Putamen (tissue), 1 donor: Measurements from ENCODE around the gene PANK3.
"Not testable (repeated sequence)": the region's sequence is repeated elsewhere in the genome, so short reads cannot be mapped to it uniquely, and the experiment has no call there.

Experiments
- DNase-seq: peaks from one replicate; pipeline ENCODE4 v3.0.0-alpha.2; 2016; ENCODE audit warnings: low spot score

PANK3 gene

GRCh38 chr5:168578538-168579487 is at the start of gene PANK3:
TSS of gene PANK3 (minus strand) at chr5:168579368. CDS start at chr5:168579283, 85 bp downstream.
- peak; percentile 67 for DNase-seq

GRCh38 chr5:168624850-168625364 is 45.7 kb upstream of the PANK3 start:
- no peak for DNase-seq

GRCh38 chr5:168620807-168621206 is 41.6 kb upstream of the PANK3 start:
- no peak for DNase-seq

GRCh38 chr5:168614661-168615060 is 35.5 kb upstream of the PANK3 start:
- DNase-seq, result no peak

GRCh38 chr5:168613996-168614395 is 34.8 kb upstream of the PANK3 start:
- DNase-seq, result no peak

GRCh38 chr5:168613396-168613795 is 34.2 kb upstream of the PANK3 start:
- no peak for DNase-seq

- DNase-seq, result no peak
Observed at GRCh38 chr5:168612996-168613395, 33.8 kb upstream of the PANK3 start.

GRCh38 chr5:168612123-168612522 is 33.0 kb upstream of the PANK3 start:
- DNase-seq, result no peak

GRCh38 chr5:168611165-168611564 is 32.0 kb upstream of the PANK3 start:
- DNase-seq, result no peak

GRCh38 chr5:168609806-168610482 is 30.8 kb upstream of the PANK3 start:
- DNase-seq, result no peak

- DNase-seq, result no peak
Observed at GRCh38 chr5:168608821-168609220, 29.7 kb upstream of the PANK3 start.

- no peak for DNase-seq
Observed at GRCh38 chr5:168608386-168608785, 29.2 kb upstream of the PANK3 start.

- no peak for DNase-seq
Observed at GRCh38 chr5:168607946-168608345, 28.8 kb upstream of the PANK3 start.

GRCh38 chr5:168606562-168606961 is 27.4 kb upstream of the PANK3 start:
- DNase-seq, result no peak

- no peak for DNase-seq
Observed at GRCh38 chr5:168604436-168604835, 25.3 kb upstream of the PANK3 start.

- no peak for DNase-seq
Observed at GRCh38 chr5:168603746-168604145, 24.6 kb upstream of the PANK3 start.

- no peak for DNase-seq
Observed at GRCh38 chr5:168602517-168602916, 23.3 kb upstream of the PANK3 start.

- no peak for DNase-seq
Observed at GRCh38 chr5:168601972-168602371, 22.8 kb upstream of the PANK3 start.

GRCh38 chr5:168600409-168600808 is 21.2 kb upstream of the PANK3 start:
- no peak for DNase-seq

GRCh38 chr5:168599826-168600225 is 20.7 kb upstream of the PANK3 start:
- DNase-seq, result no peak

GRCh38 chr5:168598639-168599038 is 19.5 kb upstream of the PANK3 start:
- no peak for DNase-seq

- DNase-seq, result no peak
Observed at GRCh38 chr5:168596927-168597326, 17.8 kb upstream of the PANK3 start.

- not testable (repeated sequence) for DNase-seq
Observed at GRCh38 chr5:168596122-168596521, 17.0 kb upstream of the PANK3 start.
